ENCODE results near the gene SOHLH2.

Gene SOHLH2

GRCh38 chr13:36251526-36251925 is 37.2 kb upstream of the SOHLH2 start:
- intact Hi-C loops (cut with DNase I; ENCODE audit: low total_unique reads), result no loop called here

GRCh38 chr13:36251017-36251416 is 36.7 kb upstream of the SOHLH2 start:
- peaks cover 0 to 8% (median 0%) of the 10 kb centered on the region in 3 donors for H3K9me3 ChIP-seq
- no peak for TF ChIP-seq CTCF (IDR thresholded peaks at IDR 0.05)
- DNase-seq, result no peak
- H3K27ac ChIP-seq, result no peak overlapping the region
- no peaks in the 10 kb centered on the region for H3K27me3 ChIP-seq
- H3K4me1 ChIP-seq, result no peaks in the 10 kb centered on the region
- H3K36me3 ChIP-seq, result no peaks in the 10 kb centered on the region
- no peak overlapping the region for H3K4me3 ChIP-seq
- intact Hi-C loops (cut with DNase I; ENCODE audit: low total_unique reads), result no loop called here

More at GRCh38 chr13:36251526-36251925, 37.2 kb upstream of the SOHLH2 start:
- no peak for TF ChIP-seq CTCF (IDR thresholded peaks at IDR 0.05)
- no peak overlapping the region for H3K4me3 ChIP-seq
- no peak for DNase-seq
- H3K27ac ChIP-seq, result no peak overlapping the region
- no peaks in the 10 kb centered on the region for H3K4me1 ChIP-seq
- no peaks in the 10 kb centered on the region for H3K27me3 ChIP-seq
- H3K9me3 ChIP-seq, result peaks cover 0 to 6% (median 0%) of the 10 kb centered on the region in 3 donors
- H3K36me3 ChIP-seq, result no peaks in the 10 kb centered on the region

GRCh38 chr13:36248700-36249099 is 34.3 kb upstream of the SOHLH2 start:
- intact Hi-C loops (cut with DNase I; ENCODE audit: low total_unique reads), result no loop called here
- Histone ChIP-seq H3K27me3 (no peaks in the 10 kb centered on the region), H3K4me3 (no peak overlapping the region), H3K36me3 (no peaks in the 10 kb centered on the region), H3K27ac (no peak overlapping the region), H3K9me3 (peaks cover 0 to 8% (median 0%) of the 10 kb centered on the region in 3 donors), H3K4me1 (no peaks in the 10 kb centered on the region)
- TF ChIP-seq CTCF (IDR thresholded peaks at IDR 0.05), result no peak
- DNase-seq, result no peak

- no peak for TF ChIP-seq CTCF (IDR thresholded peaks at IDR 0.05)
- Histone ChIP-seq H3K9me3 (peaks cover 0 to 8% (median 0%) of the 10 kb centered on the region in 3 donors), H3K27ac (no peak overlapping the region), H3K36me3 (no peaks in the 10 kb centered on the region), H3K4me1 (no peaks in the 10 kb centered on the region), H3K4me3 (no peak overlapping the region), H3K27me3 (no peaks in the 10 kb centered on the region)
- no peak for DNase-seq
- intact Hi-C loops (cut with DNase I; ENCODE audit: low total_unique reads), result no loop called here
These were observed 30.6 kb upstream of the SOHLH2 start for GRCh38 chr13:36244990-36245389.

GRCh38 chr13:36244073-36244472 is 29.7 kb upstream of the SOHLH2 start:
- Histone ChIP-seq H3K27ac (no peak overlapping the region), H3K4me3 (no peak overlapping the region), H3K4me1 (no peaks in the 10 kb centered on the region), H3K36me3 (no peaks in the 10 kb centered on the region), H3K9me3 (peaks cover 0 to 8% (median 0%) of the 10 kb centered on the region in 3 donors), H3K27me3 (no peaks in the 10 kb centered on the region)
- no peak for DNase-seq
- intact Hi-C loops (cut with DNase I; ENCODE audit: low total_unique reads), result no loop called here
- TF ChIP-seq CTCF (IDR thresholded peaks at IDR 0.05), result no peak

GRCh38 chr13:36242761-36243160 is 28.4 kb upstream of the SOHLH2 start:
- intact Hi-C loops (cut with DNase I; ENCODE audit: low total_unique reads), result no loop called here
- H3K9me3 ChIP-seq, result peaks cover 0 to 8% (median 0%) of the 10 kb centered on the region in 3 donors
- no peaks in the 10 kb centered on the region for H3K4me1 ChIP-seq
- no peak overlapping the region for H3K27ac ChIP-seq
- no peak for TF ChIP-seq CTCF (IDR thresholded peaks at IDR 0.05)
- no peak for DNase-seq
- H3K36me3 ChIP-seq, result no peaks in the 10 kb centered on the region
- no peak overlapping the region for H3K4me3 ChIP-seq
- H3K27me3 ChIP-seq, result no peaks in the 10 kb centered on the region
